ENCODE data around the gene HSF4. TPM values are rescaled to one million over a fixed set of nuclear protein-coding genes. Genes with fewer than 3 reads are reported as not detected.

Gene HSF4
- total RNA-seq, 4 donors from 2014 or later = 3.7 to 59.5 (median 19.6) TPM

GRCh38 chr16:67187175-67187890 is 22.8 kb downstream of the HSF4 start:
- Histone ChIP-seq H3K27me3 (no peaks in the 10 kb centered on the region), H3K27ac (no peak overlapping the region), H3K4me3 (no peak overlapping the region), H3K4me1 (peaks cover 19 to 43% (median 24%) of the 10 kb centered on the region in 3 donors), H3K9me3 (no peaks in the 10 kb centered on the region), H3K36me3 (no peaks in the 10 kb centered on the region)
- 50% methylated on average over 2 of the region's 26 CpGs; no CpG with 5 or more reads in 1 of the 2 donors for WGBS, 2 donors
- TF ChIP-seq CTCF (IDR thresholded peaks at IDR 0.05) (no peak), POLR2A (IDR thresholded peaks at IDR 0.05) (no peak)
- DNase-seq = no peak
- intact Hi-C loops (cut with DNase I) = no loop called here

- Histone ChIP-seq H3K4me3 (no peak overlapping the region), H3K4me1 (peaks cover 25 to 43% (median 28%) of the 10 kb centered on the region in 3 donors), H3K27ac (no peak overlapping the region), H3K27me3 (no peaks in the 10 kb centered on the region), H3K9me3 (no peaks in the 10 kb centered on the region), H3K36me3 (peaks cover 0 to 4% (median 0%) of the 10 kb centered on the region in 3 donors)
- intact Hi-C loops (cut with DNase I) = no loop called here
- DNase-seq = no peak
- 83 to 89% methylated on average over 2 to 4 of the region's 4 CpGs for whole genome bisulfite sequencing, 2 donors
- TF ChIP-seq CTCF (IDR thresholded peaks at IDR 0.05) (no peak), POLR2A (IDR thresholded peaks at IDR 0.05) (no peak)
Observed at GRCh38 chr16:67188323-67188722, 23.8 kb downstream of the HSF4 start.

- Histone ChIP-seq H3K27ac (no peak overlapping the region), H3K4me3 (no peak overlapping the region), H3K4me1 (peaks cover 30 to 46% (median 33%) of the 10 kb centered on the region in 3 donors), H3K27me3 (no peaks in the 10 kb centered on the region), H3K9me3 (no peaks in the 10 kb centered on the region), H3K36me3 (peaks cover 0 to 8% (median 0%) of the 10 kb centered on the region in 3 donors)
- intact Hi-C loops (cut with DNase I) = no loop called here
- WGBS, 2 donors = 86 to 90% methylated on average over 5 to 10 of the region's 15 CpGs
- DNase-seq = no peak
- TF ChIP-seq CTCF (IDR thresholded peaks at IDR 0.05) (no peak), POLR2A (IDR thresholded peaks at IDR 0.05) (no peak)
Observed at GRCh38 chr16:67188798-67189197, 24.3 kb downstream of the HSF4 start.

- H3K4me1 ChIP-seq = peaks cover 24 to 48% (median 30%) of the 10 kb centered on the region in 3 donors
- peak within 1 kb of the TSS in 1 of 4 donors; percentile 4 for H3K4me3 ChIP-seq
- no peak for TF ChIP-seq CTCF (IDR thresholded peaks at IDR 0.05)
- intact Hi-C loops (cut with DNase I) = no loop called here
- H3K9me3 ChIP-seq = no peaks in the 10 kb centered on the region
- peaks cover 6 to 21% (median 11%) of the 10 kb centered on the region in 3 donors for H3K36me3 ChIP-seq
- no peak for DNase-seq
- H3K27ac ChIP-seq = no peak within 1 kb of the TSS
- 57 to 70% methylated on average over 3 to 6 of the region's 6 CpGs for WGBS, 2 donors
- no peaks in the 10 kb centered on the region for H3K27me3 ChIP-seq
Observed at GRCh38 chr16:67190041-67190440, 25.5 kb downstream of the HSF4 start, which contains the start of gene EXOC3L1. EXOC3L1 (minus strand) TSS chr16:67190136; CDS start chr16:67189676, 460 bp downstream.

Measured in esophagus squamous epithelium (tissue), 5 donors.